Non-pigmented ciliary epithelial cell (primary cell): Measurements from ENCODE around the gene HOXB3.

ENCODE experiments used
- DNase-seq: peaks from one replicate; pipeline ENCODE4 v3.0.0-alpha.2; 2010; ENCODE audit warnings: low read depth

Gene HOXB3

DNA sequence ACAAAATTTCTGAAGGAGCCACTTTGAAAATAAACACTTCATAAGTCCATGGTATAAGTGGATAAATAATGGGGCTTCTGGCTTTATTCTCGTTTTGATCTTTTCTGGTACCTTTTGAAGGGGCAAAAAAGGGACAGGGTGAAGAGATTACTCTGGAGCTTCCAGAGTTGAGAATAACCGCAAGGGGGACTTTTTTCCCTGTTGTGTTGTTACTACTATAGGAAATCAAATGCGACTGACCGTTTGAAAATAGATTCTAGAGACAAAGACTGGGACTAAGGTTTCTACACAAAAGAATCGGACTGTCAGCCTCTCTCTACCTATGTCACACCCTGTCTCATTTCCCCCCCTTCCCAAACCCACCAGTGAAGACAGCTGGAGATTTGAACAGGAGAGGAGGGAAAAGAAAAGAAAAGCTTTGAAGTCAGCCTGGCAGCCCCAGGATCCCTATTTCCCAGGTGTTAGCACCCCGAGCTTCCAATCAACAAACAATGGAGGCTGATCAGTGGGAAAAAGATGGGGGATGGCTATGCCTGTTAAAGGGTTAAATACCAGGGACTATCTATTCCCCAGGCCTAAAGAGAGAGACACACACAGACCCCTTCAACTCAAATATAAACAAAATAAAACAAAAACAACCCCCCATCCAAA, 20.2 kb downstream of the HOXB3 start:
- no peak for DNase-seq

DNA sequence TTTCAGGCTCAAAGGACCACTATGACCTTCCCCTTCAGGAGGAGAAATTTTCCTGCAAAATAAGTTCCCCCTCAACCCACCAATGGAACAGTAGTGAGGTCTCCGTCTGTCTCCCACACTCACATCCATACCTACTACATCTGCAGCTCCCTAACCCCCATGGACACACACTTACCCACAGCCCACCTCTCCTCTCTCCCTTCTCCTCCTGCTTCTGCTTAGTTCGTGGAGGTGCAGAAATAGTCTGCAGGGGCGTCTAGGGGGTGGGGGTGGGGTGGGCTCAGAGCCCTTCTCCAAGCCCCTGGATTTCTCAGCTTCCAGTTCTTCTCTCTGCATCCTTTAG, 20.8 kb downstream of the HOXB3 start:
- DNase-seq, result no peak

DNA sequence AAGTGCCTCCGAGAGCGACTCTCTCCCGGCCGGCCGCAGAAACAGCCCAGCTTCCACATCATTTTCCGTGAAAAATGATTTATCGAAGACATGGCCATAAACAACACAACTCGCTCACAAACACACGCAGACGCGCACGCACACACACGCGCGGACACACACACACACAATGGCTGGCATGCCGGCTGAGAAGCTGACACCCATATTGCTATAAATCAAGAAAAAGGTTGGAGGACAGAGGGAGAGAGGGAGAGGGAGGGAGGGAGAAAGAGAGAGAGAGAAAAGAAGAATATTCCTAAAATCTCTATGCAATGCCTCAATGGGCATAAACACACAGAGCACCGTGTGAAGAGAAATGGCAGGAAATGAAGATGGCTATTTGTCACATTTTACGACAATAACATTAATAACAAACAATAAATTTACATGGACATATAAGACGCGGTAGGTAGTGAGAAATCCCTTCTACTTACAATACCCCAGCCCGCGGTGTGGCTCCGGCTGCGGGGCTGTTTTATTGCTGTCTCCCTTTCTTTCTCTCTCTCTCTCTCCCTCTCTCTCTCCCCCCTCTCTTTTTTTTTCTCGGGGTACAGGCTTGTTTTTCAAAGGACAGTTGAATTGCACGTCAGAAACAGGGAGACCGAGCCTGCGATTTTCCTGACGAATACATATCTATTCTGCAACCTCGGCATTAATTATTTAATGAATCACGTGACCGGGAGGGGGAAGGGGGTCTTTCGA, 21.4 kb downstream of the HOXB3 start:
- no peak for DNase-seq

DNA sequence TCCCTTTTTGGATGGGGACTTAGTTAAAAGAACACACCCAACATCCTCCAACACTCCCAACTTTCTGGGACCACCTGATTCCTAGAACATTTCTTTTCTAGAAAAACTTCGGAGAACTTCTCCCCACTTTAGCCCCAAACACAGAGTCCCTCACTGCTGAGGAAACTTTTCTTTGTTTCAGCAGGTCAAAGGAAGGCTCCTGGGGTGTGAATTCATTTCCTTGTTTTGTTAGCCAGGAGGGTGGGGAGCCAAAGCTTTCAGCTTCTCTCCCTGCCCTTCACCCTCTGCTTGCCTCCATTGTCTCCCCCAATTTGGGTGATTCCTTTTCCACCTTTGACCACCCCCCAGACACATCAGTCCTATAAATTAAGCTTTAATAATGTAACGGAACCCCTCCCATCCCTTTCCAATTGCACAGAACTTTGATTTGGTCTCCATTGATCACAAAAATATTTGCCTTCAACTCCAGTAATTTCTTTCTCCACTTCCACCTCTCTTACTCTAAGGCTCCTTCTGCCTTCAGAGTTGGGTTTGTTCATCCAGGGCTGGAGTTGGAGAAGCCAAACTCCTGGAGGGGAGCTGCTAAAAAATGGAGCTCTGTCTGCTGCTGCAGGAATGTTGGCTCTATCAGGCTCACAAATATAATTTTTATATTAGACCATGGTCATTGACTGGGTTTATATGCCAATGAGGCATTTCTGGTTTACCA, 22.2 kb downstream of the HOXB3 start:
- DNase-seq, result no peak

DNA sequence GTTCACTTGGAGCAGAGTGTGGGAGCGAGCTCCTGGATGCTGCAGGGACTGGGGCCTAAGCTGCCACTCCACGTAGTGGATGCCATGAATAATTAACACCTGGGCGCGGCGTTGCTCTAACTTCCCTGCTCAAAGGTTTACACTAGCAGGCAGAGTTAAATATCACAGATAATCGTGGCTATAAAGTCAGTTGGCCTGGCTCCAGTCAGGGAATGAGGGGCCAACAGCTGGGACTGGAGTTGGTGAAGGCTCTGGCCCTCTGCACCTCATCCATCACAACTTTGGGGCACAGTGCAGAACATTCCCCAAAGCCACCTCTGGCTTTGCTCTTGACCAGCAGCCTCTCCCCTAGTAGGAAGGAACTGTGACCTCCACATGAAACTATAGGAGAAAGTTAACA, 22.8 kb downstream of the HOXB3 start:
- DNase-seq, result no peak

DNA sequence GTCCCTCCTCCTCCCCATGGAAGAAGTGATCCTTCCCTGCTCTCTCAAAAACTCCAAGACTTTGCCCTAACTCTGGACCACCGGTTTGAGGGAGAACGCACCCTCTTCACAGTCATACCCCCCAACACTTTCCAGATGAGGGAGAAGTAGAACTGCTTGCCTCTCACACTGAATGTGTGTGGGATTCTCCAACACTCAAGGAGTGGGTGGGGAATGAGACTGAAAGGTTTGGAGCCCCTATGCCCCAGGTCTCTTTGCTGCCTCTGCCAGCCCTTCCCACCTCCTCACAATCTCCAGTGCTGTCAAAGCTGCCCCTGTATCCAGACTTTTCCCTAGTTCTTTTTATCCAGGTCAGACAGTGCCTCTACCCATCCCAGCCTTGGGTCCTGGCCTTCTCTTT, 23.3 kb downstream of the HOXB3 start:
- DNase-seq, result no peak

DNA sequence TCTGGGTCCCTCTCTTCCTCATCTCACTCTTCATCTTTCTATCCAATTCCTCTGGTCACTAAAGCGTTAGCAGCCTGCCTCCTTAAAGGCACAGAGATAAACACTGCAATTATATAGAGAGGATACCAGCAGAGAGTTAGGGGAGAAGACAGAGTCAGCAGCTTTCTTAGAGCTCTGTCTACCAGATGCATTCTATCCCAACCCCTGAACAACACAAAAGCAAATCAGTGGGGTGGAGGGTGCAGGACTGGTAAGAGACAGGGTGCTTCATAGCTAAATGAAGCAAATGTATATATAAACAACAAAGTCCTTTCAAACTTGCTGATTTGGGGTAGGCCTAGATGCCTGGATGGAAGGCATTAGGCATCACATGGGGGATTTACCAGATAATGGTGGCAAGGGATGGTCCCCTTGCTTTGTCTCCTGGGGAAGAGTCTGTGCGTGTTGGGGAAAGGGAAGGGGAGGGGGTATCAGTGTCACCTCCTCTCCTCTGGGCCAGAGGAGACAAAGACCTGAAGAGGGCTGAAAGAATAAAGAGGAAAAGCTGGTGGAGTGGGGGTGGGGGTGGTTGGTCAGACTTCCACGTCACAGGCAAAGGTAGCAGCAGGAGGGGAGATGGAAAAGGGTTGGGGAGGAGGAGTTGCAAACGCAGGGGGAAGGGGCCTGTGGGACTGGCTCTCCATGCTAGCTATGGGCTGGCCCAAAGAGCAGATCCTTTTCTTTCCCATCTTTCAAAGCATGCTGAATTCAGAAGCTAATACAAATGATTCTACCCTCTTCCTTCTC, 23.9 kb downstream of the HOXB3 start:
- DNase-seq, result no peak

DNA sequence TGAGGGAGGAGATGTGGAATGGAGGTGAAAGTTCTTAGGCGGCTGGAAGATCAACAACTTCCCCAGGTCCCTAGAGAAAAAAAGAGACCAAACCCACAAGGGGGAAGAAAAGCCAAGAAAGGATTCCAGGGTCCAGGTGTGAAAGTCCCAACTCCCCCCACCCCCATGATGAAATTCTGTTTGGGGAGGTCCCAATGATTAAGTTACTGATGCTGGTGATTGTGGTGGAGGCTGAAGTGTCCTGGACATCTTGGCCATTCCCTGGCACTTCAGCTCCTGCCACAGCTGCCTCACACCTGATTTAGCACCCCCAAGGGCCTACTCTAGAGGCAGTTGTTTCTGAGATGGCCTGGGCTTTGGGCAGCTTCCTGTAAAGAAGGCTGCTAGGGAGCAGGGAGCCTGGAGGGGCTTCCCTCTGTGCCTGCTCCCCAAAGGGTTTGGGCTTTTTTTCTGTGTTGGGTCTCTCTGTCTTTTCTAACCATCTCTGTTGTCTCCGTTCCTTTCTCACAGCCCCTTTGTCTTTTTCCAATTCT, 25.0 kb downstream of the HOXB3 start:
- DNase-seq, result no peak

DNA sequence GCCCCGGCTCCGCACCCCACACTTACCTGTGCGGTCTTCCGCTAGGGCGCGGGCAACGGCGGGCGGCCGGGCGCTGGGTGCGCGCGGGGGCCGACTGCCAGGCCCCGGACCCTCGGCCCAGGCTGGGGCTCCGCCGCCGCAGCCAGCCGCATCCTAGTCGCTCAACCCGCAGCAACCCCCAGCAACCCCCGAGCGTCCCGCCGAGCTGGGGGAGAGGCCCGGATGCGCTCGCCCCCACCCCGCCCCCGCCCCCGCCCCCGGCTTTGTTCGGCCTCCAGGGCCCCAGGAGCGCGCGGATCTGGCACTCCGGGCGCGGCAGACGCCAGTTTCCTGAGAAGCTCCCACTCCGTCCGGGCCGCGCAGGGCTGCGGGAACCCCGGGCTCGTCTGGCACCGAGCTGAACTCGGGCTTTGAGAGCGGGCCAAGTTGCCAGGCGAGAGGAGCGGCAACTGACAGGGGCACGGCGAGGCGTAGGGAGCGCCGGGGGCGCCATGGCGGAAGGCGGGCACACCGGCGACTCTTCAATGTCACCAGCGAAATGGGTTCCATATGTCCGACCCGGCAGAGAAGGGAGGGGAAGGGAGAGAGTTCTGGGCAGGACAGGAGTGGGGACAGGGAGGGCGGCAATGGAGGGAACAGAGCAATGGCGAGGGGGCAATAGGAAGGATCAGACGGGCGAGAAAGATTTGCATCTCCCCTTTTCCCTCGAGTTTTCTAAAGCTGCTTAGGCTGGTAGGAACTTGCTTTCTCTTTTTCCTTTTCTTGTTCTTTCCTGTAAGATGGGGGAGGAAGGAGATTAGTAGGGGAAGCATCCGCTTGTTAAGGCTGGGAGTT, 25.6 kb downstream of the HOXB3 start:
- no peak for DNase-seq

DNA sequence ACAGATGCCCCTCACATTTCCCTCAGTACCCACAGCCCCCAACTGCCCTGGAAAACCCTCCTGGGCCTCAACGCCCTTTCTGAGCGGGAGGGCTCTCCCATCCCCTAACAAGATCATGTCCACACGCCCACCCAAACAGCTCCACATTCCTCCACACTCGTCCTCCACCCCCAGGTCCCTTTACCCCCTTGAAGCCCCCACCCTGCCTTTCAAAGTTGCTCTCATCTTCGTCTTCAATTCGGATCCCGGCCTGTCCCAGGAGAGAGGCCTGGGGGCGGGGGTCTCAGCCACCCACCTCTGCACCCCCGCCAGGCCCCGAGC, 26.2 kb downstream of the HOXB3 start:
- no peak for DNase-seq

DNA sequence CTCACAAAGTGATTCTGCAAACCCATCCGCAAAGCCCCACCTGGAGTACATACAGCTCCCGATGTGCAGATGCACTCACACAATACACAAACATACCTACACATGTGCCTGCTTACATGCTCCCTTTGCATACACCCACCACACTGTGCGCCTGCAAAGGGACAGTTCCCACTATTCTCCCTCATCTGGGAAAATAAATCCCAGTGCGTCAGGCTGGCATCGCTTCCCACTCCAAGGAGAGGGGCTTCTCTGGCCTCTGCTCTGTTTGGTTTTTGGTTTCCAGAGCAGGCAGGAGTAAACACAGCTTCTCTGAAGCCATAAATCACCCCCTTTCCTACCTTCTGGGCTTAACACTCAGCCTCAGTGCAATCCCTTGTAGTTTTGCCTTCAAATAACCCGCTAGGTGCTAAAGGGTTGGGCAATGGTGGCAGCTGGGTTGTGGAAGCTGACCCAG, 26.6 kb downstream of the HOXB3 start:
- no peak for DNase-seq

DNA sequence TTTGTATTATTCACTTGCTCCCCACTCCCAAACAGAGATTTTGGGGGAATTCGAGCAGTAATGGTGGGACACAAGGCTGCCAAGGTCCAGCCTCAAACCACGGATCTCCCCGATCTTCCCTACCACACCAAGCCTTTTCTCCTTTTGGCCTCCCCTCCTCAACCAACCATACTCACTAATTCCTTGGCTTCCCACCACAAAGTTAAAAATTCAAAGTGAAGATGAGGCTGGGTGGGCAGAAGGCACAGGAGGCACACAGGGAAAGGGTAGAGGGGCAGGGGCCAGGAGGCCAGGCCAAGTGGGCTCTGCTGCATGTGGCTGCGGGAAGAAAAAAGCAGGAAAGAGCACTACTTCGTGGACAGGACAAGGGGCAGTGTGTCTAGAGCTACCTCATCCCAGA, 27.1 kb downstream of the HOXB3 start:
- no peak for DNase-seq

DNA sequence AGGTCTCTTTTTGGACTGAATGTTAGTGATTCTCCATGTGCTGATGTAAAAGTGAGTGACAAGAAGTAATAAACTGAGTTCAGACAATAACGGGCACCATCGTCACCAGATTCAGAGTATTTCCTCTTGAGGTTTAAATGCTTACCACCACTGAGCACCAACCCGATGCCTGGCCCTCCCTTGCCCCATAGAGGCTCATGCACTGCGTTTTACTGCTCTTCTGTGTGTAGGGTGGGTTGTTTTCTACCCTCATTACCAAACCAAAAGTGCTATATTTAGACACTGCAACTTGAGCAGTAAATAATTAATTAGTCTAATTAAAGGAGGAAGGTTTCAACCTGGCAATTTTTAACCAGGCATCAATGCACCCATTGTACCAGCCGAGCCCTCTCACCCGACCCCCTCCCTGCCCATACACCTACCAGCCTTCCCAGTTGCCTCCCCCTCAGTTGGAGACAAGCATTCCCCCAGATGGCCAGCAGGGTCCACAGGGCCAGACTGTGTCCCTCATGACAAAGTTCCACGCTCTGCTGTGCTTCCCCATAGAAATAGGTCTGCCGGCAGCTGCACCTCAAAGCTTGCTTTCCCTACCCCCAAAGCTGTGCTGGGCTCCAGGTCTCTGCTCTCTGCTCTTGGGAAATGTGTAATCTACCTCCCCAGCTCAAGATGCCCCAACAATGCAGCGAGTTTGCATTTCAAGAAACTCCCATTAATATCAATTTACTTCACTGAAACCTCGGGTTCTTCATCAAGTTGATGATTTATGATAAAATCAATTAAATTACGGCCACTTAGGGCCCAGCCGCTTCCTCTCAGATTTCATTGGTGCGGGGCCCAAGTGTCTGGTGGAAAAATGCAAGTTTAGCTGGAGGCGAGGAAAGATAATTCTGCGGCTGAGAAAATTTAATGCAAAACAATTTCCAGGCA, 27.9 kb downstream of the HOXB3 start:
- DNase-seq, result no peak

DNA sequence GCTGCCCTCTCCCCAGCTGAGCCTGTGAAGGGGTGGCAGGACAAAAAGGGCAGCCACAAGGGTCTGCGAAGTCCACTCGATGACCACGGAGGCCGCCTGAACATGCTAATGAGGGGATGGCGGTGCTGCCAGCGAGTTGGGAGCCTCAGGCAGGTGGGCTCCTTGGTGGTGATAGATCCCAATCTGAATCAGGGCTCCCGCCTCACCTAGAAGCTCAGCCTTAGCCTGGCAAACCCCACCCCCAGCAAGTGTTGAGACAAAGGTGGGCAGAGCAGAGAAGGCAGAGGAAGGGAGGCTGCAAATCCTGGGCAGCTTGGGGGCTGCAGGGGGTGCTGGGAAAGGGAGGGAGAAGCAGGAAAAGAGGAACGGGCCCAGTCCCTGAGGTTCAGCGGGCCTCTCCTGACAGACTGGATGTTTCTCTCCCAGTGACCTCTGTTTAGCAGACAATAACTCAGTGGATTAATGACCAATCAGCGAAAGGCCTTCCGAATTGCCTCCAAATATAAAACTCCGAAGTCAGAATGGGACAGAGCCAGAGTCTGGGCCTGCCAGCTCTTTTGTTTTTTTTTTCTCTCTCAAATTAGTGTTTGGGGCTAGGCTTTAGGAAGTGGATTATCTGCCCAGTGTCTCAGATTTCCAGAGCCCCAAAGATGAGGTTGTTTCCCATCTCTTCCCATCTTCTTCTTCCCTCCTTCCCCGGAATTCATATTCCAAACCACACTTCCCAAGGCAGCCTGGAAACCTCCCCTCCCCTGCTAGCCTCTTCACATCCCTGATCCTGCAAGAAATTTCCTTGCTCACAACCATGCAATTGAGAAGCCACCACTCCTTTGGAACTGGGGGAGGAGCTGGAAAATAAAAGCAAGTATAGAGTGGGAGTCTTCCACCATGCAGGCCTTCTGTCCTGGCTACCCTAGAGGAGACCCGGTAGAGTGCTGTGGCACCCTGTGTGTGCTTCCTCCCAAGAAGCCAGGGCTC, 29.9 kb downstream of the HOXB3 start:
- DNase-seq, result no peak

DNA sequence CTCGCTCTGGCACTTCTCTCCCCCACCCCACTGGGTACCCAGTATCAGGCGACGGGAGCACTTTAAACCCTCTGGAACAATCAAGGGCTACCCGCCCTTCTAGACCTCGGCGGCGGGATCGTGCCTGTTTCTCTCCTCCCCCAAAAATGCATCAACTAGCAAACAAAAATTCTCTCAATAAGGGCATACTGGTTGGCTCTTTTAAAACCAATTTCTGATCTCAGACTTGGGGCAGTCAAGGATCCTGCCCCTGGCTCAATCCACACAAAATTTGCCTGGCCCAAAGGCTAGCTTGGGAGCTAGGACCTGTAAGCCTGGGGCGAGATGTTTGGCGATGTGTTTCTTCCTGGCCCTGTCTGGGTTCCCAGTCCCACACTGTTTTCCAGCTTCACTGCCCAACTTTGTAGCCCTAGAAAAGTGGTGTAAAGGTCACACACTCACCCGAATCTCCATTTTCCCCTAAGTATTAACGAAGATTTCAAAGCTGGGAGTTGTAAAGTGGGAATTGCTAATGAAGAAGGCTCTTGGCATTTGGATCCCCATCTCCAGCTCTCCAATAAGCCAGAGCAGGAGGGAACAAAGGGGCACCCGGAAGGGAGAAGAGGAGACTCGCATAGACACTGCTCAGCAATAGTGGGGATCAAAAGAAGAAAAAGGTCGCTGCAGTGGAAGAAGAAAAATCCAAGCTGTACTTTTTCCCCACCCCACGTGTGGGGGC, 30.8 kb downstream of the HOXB3 start:
- no peak for DNase-seq

DNA sequence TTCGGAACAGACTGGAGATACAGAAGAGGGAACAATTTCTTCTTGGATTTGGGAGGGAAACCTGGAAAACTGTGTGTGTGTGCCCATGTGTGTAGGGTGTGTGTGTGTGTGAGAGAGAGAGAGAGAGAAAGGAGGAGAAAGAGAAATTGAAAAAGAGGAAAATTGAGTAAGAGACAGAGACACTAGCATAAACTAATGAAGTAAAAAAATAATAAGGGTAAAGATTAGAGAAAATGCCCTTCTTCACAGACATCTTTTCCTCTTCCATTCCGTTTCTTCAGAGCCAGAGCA, 31.3 kb downstream of the HOXB3 start:
- no peak for DNase-seq

DNA sequence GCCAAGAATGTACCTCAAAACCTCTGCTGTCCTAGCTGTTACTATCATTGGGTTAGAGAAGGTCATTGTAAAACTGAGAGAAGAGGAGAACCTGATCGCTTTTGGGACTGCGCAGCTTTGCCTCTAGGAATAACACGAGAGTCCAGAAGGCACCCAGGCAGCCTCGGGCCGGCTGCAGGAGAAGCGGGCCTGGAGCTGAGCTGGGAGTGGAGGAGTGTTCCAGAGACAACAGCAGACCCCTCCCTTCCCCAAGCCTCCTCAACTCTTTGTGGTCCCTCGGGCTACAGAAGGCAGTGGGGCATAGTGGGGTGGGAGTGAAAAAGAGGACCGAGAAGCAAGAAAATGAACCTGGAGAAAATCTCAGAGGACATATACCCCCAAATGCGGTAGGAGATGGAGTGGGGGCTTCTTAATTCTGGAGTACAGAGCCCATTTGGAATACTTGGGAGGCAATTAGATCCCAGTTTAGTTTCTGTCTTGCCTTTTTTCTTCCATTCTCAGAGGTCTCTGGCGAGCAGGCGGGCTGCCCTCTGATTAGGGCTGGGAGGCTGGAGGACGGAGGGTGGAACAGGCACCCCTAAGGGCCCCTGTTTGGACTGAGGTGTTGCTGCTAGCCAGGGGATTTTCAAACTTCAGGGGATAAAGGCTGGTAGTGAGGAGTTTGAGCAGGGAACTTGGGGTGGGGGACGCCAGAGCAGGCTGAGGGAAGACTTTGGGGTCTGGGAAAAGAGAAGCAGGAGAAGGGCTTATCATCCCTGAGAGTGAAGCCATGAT, 31.8 kb downstream of the HOXB3 start:
- no peak for DNase-seq
